GM19351 (cell line): ENCODE results near the gene INTS15.

ENCODE experiments used
- ATAC-seq: cut with Tn5 transposase; IDR thresholded peaks from one replicate; pipeline ENCODE4 v1.9.1; 2021; ENCODE audit warnings: mild to moderate bottlenecking, moderate library complexity; ENCODE audit not compliant: unreplicated experiment

Gene INTS15

GRCh38 chr7:6589829-6590644 lies at the start of gene INTS15:
INTS15 (plus strand) TSS chr7:6590021; CDS start chr7:6590284, 263 bp downstream.
- ATAC-seq: peak; percentile 80

GRCh38 chr7:6542368-6542767 lies 47.5 kb upstream of the INTS15 start:
- ATAC-seq: no peak

GRCh38 chr7:6545398-6546126 lies 44.3 kb upstream of the INTS15 start:
- ATAC-seq: peak; percentile 49

- no peak for ATAC-seq
Measured at GRCh38 chr7:6546498-6547251, 43.1 kb upstream of the INTS15 start.

- no peak for ATAC-seq
Measured at GRCh38 chr7:6547400-6547799, 42.4 kb upstream of the INTS15 start.

GRCh38 chr7:6551016-6551511 lies 38.8 kb upstream of the INTS15 start, which contains the start of gene GRID2IP:
GRID2IP (minus strand) TSS chr7:6551461; CDS start chr7:6551436, 25 bp downstream.
- no peak for ATAC-seq

GRCh38 chr7:6553448-6554044 lies 36.3 kb upstream of the INTS15 start:
- ATAC-seq: no peak

GRCh38 chr7:6554848-6555247 lies 35.0 kb upstream of the INTS15 start:
- no peak for ATAC-seq

- no peak for ATAC-seq
Measured at GRCh38 chr7:6556196-6556595, 33.6 kb upstream of the INTS15 start.

- ATAC-seq: no peak
Measured at GRCh38 chr7:6558837-6559236, 31.0 kb upstream of the INTS15 start.

GRCh38 chr7:6559896-6560295 lies 29.9 kb upstream of the INTS15 start:
- ATAC-seq: no peak

GRCh38 chr7:6562106-6562505 lies 27.7 kb upstream of the INTS15 start:
- no peak for ATAC-seq

GRCh38 chr7:6563936-6564770 lies 25.7 kb upstream of the INTS15 start:
- ATAC-seq: no peak

- ATAC-seq: no peak
Measured at GRCh38 chr7:6565655-6566054, 24.2 kb upstream of the INTS15 start.

- no peak for ATAC-seq
Measured at GRCh38 chr7:6567886-6568285, 21.9 kb upstream of the INTS15 start.

GRCh38 chr7:6571160-6571779 lies 18.6 kb upstream of the INTS15 start:
- no peak for ATAC-seq

- ATAC-seq: no peak
Measured at GRCh38 chr7:6575281-6576023, 14.4 kb upstream of the INTS15 start.

- ATAC-seq: no peak
Measured at GRCh38 chr7:6576024-6576866, 13.6 kb upstream of the INTS15 start.
